B cell (primary cell): ENCODE data around the gene CACNB4.

Experiments used
- EZH2 ChIP-seq: IDR thresholded peaks from 2 replicates; pipeline ENCODE4 v1.6.1; 2012; ENCODE audit warnings: borderline replicate concordance, low read depth, mild to moderate bottlenecking, moderate library complexity, low read length; ENCODE audit not compliant: insufficient read depth, poor library complexity, severe bottlenecking
- TF ChIP-seq, protein P1 (sequence below): fragments of 200-600 bp; IDR thresholded peaks from one replicate; pipeline ENCODE4 v1.8.0; 2022; ENCODE audit warnings: antibody characterized with exemption, mild to moderate bottlenecking

DNA sequence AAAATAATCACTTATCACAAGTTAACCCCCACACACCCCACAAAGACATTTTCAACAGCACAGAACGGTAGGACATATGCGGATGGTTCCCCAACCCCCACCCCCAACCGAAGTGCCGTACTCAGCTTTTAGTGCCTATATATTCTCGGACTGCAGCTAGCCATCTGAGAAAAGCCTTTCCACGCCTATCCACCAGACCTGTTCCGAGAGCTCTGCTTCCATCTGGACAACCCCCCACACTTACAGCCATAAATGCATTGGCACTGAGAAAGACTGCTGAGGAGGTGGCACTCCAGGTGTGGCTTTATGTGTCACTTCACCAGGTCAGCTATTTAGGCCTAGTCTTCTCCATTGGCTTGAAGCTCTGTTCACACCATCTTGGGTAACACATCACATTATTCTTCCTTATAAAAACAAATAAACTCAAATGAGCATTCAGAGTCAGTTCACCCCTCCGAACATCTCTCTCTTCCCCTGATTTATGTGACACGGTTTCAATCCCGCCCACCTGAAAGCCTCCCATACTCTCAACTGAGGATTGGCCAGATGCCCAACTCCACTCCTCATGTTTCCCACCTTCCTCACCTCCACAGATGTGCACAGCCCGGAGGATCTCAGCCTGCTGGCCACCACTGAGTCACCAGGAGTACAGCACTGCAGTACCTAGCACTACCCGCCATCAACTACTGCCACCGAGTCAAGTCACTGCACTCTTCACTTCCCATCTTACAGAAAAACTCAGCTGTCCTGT, 127.4 kb downstream of the CACNB4 start:
- TF ChIP-seq, protein P1, sequence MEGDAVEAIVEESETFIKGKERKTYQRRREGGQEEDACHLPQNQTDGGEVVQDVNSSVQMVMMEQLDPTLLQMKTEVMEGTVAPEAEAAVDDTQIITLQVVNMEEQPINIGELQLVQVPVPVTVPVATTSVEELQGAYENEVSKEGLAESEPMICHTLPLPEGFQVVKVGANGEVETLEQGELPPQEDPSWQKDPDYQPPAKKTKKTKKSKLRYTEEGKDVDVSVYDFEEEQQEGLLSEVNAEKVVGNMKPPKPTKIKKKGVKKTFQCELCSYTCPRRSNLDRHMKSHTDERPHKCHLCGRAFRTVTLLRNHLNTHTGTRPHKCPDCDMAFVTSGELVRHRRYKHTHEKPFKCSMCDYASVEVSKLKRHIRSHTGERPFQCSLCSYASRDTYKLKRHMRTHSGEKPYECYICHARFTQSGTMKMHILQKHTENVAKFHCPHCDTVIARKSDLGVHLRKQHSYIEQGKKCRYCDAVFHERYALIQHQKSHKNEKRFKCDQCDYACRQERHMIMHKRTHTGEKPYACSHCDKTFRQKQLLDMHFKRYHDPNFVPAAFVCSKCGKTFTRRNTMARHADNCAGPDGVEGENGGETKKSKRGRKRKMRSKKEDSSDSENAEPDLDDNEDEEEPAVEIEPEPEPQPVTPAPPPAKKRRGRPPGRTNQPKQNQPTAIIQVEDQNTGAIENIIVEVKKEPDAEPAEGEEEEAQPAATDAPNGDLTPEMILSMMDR, result no peak
- no peak for TF ChIP-seq EZH2
